ENCODE measurements around the gene FEN1. TPM values are rescaled to one million over a fixed set of nuclear protein-coding genes. Genes with fewer than 3 reads are reported as not detected.
A peak's percentile ranks its signal among the peaks of the same experiment; 100 is the strongest.

Gene FEN1
- total and polyA plus RNA-seq, 2 of the 8 experiments (the other 6 are each of a cell fraction or from before 2014, with no cell fraction given) = 52.6 to 86.1 TPM

- Histone ChIP-seq H2BK20ac (ENCODE audit: low read length) (no peak overlapping the region), H3K4ac (replicated peaks; ENCODE audit: insufficient read length, low read depth, low read length) (peak overlapping the region; percentile 16), H4K8ac (ENCODE audit: extremely low read depth, insufficient read depth, low read length) (no peak overlapping the region), H3K4me2 (ENCODE audit: insufficient read depth in 1 of 2, low read depth in 2 of 2, low read length in 2 of 2) (peak overlapping the region; percentile 96 to 98), H3K23ac (ENCODE audit: insufficient read length) (no peak overlapping the region), H3K27ac (ENCODE audit: low read depth, low read length) (no peak overlapping the region), H3K36me3 (ENCODE audit: control insufficient read depth in 2 of 4, insufficient read depth in 4 of 4, low read length in 3 of 4) (peaks cover 0 to 4% (median 4%) of the 10 kb centered on the region in 4 experiments; a peak in 2 of 8 replicates), H4K91ac (replicated peaks; ENCODE audit: insufficient read length, low read length) (no peak overlapping the region), H2BK15ac (ENCODE audit: low read length) (no peak overlapping the region), H3K4me1 (replicated peaks in 1 of 4; ENCODE audit: control insufficient read depth in 3 of 4, insufficient read depth in 4 of 4, low read length in 3 of 4) (peaks cover 11 to 45% (median 31%) of the 10 kb centered on the region in 4 experiments), H4K5ac (ENCODE audit: insufficient read length, low read depth, low read length) (no peak overlapping the region), H2BK5ac (ENCODE audit: low read depth, low read length) (0 out of 2 replicates have a peak overlapping the region, but pooled peaks have one; percentile 29), H3K27me3 (replicated peaks in 1 of 4; ENCODE audit: control insufficient read depth in 3 of 4, extremely low read depth in 1 of 4, insufficient read depth in 3 of 4, low read length in 3 of 4) (no peaks in the 10 kb centered on the region), H2BK120ac (replicated peaks; ENCODE audit: low read depth, low read length) (no peak overlapping the region), H3K18ac (ENCODE audit: extremely low read depth, low read length) (no peak overlapping the region; the same call in 1 of the 2 replicates), H3K14ac (ENCODE audit: insufficient read length) (no peak overlapping the region), H3K23me2 (ENCODE audit: low read depth, low read length) (peaks cover 14% of the 10 kb centered on the region), H3K79me2 (ENCODE audit: control insufficient read depth in 1 of 2, insufficient read depth in 2 of 2, low read length in 2 of 2) (peaks cover 29 to 62% of the 10 kb centered on the region in 2 experiments), H3K4me3 (ENCODE audit: extremely low read depth in 1 of 4, insufficient read depth in 2 of 4, low read depth in 3 of 4, low read length in 4 of 4) (peak overlapping the region; percentile 77 to 96 (median 86)), H2AK5ac (ENCODE audit: low read depth, low read length) (no peak overlapping the region; the same call in 1 of the 2 replicates), H3K79me1 (ENCODE audit: low read depth, low read length) (peaks cover 18% of the 10 kb centered on the region), H3K9ac (replicated peaks in 1 of 4; ENCODE audit: extremely low read depth in 1 of 4, low read depth in 3 of 4, low read length in 3 of 4) (peak overlapping the region in 3 of 4 experiments; percentile 6 to 77 (median 49); a peak in 3 of 7 replicates), H2AFZ (ENCODE audit: low read length) (no peak overlapping the region), H4K20me1 (replicated peaks in 1 of 2; ENCODE audit: control insufficient read depth in 1 of 2, insufficient read depth in 2 of 2, low read length in 2 of 2) (peaks cover 19 to 35% of the 10 kb centered on the region in 2 experiments), H3K9me3 (ENCODE audit: insufficient read depth in 2 of 2, low read depth in 1 of 2, low read length in 1 of 2) (no peaks in the 10 kb centered on the region), H2BK12ac (ENCODE audit: low read depth, low read length) (no peak overlapping the region), H3K56ac (replicated peaks; ENCODE audit: insufficient read length, low read depth, low read length) (no peak overlapping the region)
- POLR2A ChIA-PET (ENCODE audit: partially characterized antibody) = interaction anchor here (1.2 to 9.9 kb wide), 11 partner anchors 9 to 49 kb away, joined by 3 to 210 read pairs (median 5); partner anchors contain the start of genes FADS1, FEN1 and TMEM258
- 65% methylated on average over 4 of the region's 4 CpGs; no CpG with 5 or more reads in 1 of the 2 experiments for WGBS, 2 experiments (ENCODE audit: extremely low coverage in 1 of 2, insufficient coverage in 1 of 2, insufficient read length in 1 of 2, insufficient replicate concordance in 2 of 2, low coverage in 1 of 2, low lambda C conversion rate in 2 of 2, missing lambda C conversion rate in 1 of 2)
- CTCF ChIA-PET (ENCODE audit: partially characterized antibody) = interaction anchor here (1.1 to 3.2 kb wide), 6 partner anchors 12 to 51 kb away, joined by 3 to 16 read pairs (median 6); partner anchors contain the start of gene FADS1
- TF ChIP-seq POLR2A (IDR thresholded peaks at IDR 0.05; ENCODE audit: control extremely low read depth in 1 of 2, low read depth in 2 of 2, low read length in 2 of 2) = peak in 1 of 2 experiments; percentile 22; a peak in 1 of 3 replicates
- TF ChIP-seq SIN3A (conservative IDR thresholded peaks at IDR 0.05 in 1 of 2, IDR thresholded peaks at IDR 0.05 in 1 of 2; ENCODE audit: low read depth in 1 of 2, low read length in 2 of 2) = no peak
- no peak for TF ChIP-seq ASH2L (IDR thresholded peaks at IDR 0.05; ENCODE audit: low read length)
- no peak for FAIRE-seq
- DNase-seq (ENCODE audit: low read depth in 1 of 2, low spot score in 2 of 2) = no peak
Observed at GRCh38 chr11:61829806-61830205, 37.1 kb downstream of the FEN1 start.
